ENCODE data around the gene NIPAL3. TPM values are rescaled to one million over a fixed set of nuclear protein-coding genes. Genes with fewer than 3 reads are reported as not detected.
"Not testable (repeated sequence)": the region's sequence is repeated elsewhere in the genome, so short reads cannot be mapped to it uniquely, and the experiment has no call there.

Gene NIPAL3
- total RNA-seq, 1 experiment from 2014 or later, result 8.2 TPM

- no peak for DNase-seq (ENCODE audit: low spot score)
Measured at GRCh38 chr1:24421502-24421901, 5.9 kb downstream of the NIPAL3 start.

- DNase-seq (ENCODE audit: low spot score), result no peak
Measured at GRCh38 chr1:24424207-24424606, 8.6 kb downstream of the NIPAL3 start.

DNA sequence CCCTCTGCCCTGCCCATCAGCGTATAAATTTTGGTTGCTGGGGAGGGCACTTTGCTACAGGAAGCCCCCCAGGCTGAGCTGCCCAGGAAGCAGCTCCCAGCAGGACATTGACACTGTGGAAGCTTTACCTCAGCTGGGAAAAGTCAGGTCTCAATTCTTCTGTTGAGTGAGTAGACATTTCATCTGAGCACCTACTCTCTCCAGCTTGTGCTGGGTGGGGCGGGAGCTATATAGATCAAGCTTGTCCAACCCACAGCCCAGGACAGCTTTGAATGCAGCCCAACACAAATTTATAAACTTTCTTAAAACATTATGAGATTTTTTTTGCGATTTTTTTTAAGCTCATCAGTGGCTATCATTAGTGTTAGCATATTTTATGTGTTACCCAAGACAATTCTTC is 9.4 kb downstream of the NIPAL3 start:
- DNase-seq (ENCODE audit: low spot score), result no peak

DNA sequence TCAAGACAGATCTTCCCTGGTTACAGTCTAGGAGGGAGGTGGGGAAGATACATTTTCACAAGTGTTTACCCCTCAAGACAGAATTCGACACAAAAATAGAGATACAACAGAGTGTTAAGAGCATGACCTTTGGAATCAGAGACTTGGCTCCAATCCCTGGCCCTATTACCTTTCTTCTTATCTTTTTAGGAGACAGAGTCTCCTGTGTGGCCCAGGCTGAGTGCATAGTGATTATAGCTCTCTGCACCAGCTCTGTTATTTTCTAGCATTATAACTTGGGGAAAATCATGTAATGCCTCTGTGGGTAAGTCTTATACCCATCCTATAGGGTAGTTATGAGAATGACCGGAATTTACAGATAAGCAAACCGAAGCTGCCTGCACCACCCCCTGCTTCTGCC is 9.8 kb downstream of the NIPAL3 start:
- DNase-seq (ENCODE audit: low spot score), result no peak

DNA sequence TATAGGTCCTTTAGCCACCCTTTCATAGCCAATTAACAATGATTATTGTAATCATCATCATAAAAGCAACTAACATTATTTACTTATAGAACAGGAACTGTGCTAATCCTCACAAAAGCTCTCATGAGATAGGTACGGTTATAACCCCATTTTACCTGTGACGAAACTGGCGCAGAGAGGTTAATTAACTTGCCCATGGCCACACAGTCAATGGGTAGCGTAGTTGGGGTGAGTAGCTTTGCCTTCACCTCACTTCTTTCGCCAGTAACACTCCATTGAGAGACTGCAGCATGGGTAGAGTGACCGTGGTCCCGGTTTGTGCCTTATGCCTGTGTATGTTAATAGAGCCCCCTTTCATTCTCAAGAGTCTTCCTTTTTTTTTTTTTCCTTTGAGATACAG is 10.3 kb downstream of the NIPAL3 start:
- DNase-seq (ENCODE audit: low spot score), result no peak

DNA sequence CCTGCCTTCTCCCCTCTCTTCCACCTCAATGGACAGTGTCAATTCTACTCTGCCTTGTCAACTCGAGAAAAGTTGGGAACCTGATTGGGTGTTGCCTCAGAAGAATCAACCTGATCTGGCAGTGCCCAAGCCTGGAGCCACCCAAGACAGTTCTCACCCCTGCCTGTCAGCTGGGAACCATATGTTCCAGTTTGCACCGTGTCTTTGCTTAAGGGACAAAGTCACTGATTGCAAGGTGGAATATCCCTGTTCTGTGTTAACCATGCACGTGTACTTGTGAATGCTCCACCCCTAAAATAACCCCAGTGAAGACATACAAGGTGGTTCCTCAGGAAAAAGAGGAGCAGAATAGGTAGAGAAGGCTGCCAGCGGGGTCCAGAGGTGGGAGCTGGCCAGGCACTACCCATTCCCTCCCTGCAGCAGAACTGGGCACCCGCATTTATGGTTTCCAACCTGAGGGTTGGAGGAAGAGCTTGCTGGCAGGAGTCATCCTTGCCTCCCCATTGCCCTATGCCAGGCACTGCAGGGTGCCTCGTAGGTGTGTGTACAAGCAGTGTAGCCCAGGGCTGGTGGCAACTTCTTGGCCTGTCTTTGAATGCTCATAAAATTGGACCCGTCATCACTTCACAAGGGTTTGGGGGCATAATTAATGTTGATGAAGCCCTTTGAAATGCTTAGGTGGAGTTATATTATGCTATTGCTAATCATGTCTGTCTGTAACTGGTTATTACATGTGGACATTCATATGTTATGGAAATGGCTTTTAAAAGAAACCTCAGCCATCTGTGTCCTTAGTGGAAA is 11.3 kb downstream of the NIPAL3 start:
- no peak for DNase-seq (ENCODE audit: low spot score)

GRCh38 chr1:24427545-24427862 is 11.9 kb downstream of the NIPAL3 start:
- no peak for DNase-seq (ENCODE audit: low spot score)

- DNase-seq (ENCODE audit: low spot score), result no peak
Measured at GRCh38 chr1:24435782-24436365, 20.3 kb downstream of the NIPAL3 start.

- DNase-seq (ENCODE audit: low spot score), result no peak
Measured at GRCh38 chr1:24437631-24438396, 22.2 kb downstream of the NIPAL3 start.

DNA sequence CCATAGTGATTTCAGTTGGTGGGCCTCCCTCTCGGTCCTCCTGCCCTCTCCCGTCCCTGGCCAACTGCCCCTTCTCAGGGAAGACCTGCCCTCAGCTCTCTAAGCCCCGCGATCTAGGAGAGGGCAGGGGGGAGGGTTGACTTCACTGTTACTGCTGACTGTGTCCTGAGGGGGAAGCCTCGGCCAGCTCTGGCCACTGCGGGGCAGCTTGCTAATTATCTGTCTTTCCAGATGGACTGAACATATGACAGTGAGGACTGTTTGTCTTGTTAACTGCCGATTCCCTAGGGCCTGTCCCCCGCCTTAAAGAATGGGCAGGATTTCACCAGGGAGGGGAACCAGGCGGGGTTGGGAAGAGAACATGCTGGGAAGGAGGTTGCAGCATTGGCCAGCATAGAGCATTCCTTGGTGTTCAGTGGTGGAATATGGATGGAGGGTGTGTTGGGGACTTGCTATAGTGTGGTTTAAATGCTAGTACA is 22.9 kb downstream of the NIPAL3 start:
- no peak for DNase-seq (ENCODE audit: low spot score)

GRCh38 chr1:24440436-24440835 is 24.8 kb downstream of the NIPAL3 start:
- no peak for DNase-seq (ENCODE audit: low spot score)

DNA sequence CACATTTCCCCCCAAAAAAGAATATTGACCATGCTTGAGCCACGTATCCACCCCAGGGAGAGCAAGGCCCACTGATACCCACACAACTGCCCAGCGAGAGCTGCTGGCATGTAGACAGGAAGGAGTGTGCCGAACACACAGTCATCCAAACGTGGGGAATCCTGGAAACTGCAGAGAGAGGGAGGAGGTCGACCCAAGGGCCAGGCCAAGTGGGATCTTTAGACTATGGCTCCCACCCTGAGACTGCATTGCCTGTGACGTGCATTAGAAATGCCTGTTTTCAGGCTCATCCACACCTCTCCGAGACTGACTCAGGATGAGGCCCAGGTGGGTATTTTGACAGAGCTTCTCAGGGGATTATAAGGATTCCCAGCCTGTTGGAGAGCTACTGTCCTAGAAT is 25.9 kb downstream of the NIPAL3 start:
- DNase-seq (ENCODE audit: low spot score), result no peak

DNA sequence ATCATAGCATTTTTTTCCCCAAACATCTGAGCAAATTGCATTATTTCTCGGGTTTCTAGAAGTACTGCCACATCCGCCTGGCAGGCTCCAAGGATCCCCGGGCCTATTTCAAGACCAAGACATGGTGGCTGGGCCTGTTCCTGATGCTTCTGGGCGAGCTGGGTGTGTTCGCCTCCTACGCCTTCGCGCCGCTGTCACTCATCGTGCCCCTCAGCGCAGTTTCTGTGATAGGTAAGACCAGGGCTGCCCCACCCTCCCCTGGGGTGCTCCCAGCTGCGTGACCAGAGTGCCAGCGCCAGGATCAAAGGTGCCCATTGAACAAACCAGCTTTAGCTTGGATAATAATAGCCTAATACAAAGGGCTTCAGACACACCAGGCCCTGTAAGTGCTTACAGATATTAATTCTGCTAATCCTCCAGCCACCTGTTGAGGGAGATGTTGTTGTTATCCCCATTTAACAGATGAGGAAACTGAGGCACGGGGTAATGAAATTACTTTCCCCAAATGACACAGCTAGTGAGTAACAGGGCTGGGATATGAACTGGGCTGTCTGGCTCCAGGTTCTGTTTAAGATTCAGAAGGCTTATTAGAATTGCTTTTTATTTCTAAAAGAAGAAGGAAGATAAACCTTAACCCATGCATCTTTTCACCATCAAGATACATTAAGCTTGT is 26.5 kb downstream of the NIPAL3 start:
- no peak for DNase-seq (ENCODE audit: low spot score)

GRCh38 chr1:24442764-24443163 is 27.2 kb downstream of the NIPAL3 start:
- no peak for DNase-seq (ENCODE audit: low spot score)

DNA sequence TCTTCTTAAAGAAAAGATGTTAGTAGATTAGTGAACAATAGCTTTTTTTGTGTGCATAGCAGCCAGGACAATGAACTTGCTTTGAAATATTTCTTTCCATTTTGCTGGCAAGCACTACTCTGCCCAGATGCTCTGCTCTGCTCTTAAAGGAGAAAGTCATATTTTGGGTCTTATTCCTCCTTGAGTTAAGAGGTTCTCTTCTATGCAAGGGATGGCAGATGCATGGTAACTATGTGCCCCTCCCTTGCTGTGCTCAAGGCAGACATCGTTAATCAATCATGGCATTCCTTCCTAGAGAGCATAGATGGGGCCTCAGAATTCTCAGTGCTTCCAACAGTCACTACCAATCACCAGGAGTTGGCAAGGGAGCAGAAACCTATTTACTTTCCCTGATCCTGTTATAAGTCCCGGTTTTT is 27.6 kb downstream of the NIPAL3 start:
- no peak for DNase-seq (ENCODE audit: low spot score)

GRCh38 chr1:24446446-24446845 is 30.8 kb downstream of the NIPAL3 start:
- DNase-seq (ENCODE audit: low spot score), result not testable (repeated sequence)

DNA sequence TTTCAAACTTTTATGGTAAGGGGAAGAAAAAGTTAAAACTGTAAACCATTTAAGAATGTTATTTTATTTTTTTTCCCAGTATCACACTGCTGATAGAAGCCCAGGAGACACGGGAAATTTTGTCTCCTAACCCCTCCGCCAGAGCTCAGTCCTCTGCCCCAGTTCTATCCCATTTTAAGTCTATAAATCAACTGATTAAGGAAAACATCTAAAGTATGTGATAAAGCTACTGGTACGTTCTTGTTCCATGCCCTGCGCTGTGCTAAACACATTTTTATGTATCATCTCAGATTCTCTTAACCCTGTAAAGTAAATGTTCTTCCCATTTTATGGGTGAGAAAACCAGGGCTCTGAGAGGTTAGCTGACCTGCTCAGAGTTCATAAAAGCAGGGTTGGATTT is 34.7 kb downstream of the NIPAL3 start:
- no peak for DNase-seq (ENCODE audit: low spot score)

- no peak for DNase-seq (ENCODE audit: low spot score)
Measured at GRCh38 chr1:24450857-24451397, 35.3 kb downstream of the NIPAL3 start.

DNA sequence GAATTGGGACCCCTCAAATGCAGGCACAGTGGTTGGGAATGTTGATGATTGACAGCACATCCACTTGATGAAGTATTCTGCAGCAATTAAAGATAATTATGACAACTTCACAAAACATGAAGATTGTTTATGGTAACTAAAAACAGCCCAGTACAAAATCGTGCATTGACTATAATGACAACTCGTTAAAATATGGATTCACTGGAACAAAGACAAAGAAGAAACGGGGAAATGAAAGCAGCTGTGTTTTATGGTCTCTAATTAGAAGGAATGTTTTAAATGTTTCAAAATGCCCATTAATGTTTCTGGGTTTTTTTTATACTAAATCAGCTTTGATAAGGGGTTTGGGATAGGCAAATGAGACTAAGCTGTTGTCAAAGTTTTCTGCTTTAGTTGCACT is 36.1 kb downstream of the NIPAL3 start:
- no peak for DNase-seq (ENCODE audit: low spot score)

- no peak for DNase-seq (ENCODE audit: low spot score)
Measured at GRCh38 chr1:24452922-24453485, 37.4 kb downstream of the NIPAL3 start.

- DNase-seq (ENCODE audit: low spot score), result no peak
Measured at GRCh38 chr1:24454673-24455072, 39.1 kb downstream of the NIPAL3 start.

- DNase-seq (ENCODE audit: low spot score), result no peak
Measured at GRCh38 chr1:24455272-24455671, 39.7 kb downstream of the NIPAL3 start.
